GM10266 (cell line): ENCODE results near the gene KLK13.

Source experiments
- DNase-seq: peaks from one replicate; pipeline ENCODE4 v3.0.0; 2012; ENCODE audit errors: extremely low spot score
- CTCF ChIP-seq: IDR thresholded peaks from 2 replicates; pipeline ENCODE4 v1.5.1; 2012; ENCODE audit warnings: mild to moderate bottlenecking, low read depth; ENCODE audit not compliant: control insufficient read depth, insufficient read depth; ENCODE audit errors: missing control alignments

Gene KLK13

DNA sequence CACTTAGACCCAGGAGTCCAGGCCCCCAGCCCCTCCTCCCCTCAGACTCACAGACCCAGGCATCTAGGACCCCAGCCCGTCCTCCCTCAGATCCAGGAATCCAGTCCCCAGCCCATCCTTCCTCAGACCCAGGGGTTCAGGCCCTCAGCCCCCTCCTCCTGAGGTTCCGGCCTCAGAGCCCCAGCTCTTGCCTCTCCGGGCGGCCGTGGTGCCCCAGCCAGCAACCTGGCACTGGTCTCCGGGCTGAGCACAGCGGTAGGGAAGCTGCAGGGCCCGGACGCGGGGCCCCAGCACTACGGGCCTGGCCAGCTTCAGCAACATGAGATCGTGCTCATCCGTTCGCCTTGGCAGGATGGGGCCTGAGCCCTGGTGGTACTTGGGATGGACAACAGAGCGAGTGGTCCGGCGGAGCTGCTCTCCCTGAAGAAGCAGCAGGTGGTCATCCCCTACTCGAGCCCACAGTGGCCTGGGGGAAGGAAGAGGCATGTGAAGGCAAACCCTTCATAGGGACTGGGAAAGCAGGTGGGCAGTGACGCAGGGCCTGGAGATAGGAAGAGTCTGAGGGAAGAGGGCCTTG is 49.1 kb downstream of the KLK13 start:
- DNase-seq: no peak
- TF ChIP-seq CTCF: no peak

DNA sequence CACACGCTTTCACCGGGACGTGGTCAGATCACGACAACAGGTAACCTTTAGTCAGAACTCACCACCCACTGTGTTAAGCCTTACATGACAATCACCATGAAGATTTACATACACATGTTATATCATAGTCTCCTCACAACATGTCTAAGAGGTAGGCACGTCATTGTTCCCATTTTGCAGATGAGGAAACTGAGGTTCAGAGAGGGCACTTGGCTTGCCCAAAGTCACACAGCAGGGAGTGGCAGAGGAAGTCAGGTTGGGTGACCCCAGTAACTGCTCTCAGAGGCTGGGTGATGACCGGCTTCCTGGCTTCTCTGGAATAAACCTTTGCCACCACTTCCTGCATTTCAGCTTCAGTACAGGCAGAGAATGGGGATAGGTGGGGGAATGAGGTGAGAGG is 50.6 kb downstream of the KLK13 start:
- no peak for DNase-seq
- TF ChIP-seq CTCF: no peak

DNA sequence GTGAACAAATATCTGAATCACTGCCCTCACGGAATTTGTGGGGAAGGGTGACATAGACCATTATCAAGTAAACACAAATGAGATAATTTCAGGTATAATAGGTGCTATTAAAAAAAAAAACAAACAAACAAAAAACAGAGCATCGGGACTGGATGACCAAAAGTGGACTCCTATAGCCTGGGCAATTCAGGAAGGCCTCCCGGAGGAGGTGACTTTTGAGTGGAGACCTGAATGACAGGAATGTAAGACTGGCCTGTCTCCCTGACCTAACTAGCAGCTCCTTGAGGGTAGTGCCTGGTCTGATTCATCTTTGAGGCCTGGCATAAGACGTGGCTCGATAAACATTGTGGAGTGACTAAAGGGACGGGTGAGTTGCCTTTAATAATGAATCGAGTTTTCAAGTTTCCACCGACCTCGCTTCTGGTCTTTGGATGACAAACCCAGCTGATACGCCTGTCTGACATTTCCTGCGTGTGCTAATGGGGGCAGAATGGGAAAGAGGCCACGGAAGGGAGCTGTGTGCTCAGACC is 52.2 kb downstream of the KLK13 start:
- DNase-seq: no peak
- no peak for TF ChIP-seq CTCF

DNA sequence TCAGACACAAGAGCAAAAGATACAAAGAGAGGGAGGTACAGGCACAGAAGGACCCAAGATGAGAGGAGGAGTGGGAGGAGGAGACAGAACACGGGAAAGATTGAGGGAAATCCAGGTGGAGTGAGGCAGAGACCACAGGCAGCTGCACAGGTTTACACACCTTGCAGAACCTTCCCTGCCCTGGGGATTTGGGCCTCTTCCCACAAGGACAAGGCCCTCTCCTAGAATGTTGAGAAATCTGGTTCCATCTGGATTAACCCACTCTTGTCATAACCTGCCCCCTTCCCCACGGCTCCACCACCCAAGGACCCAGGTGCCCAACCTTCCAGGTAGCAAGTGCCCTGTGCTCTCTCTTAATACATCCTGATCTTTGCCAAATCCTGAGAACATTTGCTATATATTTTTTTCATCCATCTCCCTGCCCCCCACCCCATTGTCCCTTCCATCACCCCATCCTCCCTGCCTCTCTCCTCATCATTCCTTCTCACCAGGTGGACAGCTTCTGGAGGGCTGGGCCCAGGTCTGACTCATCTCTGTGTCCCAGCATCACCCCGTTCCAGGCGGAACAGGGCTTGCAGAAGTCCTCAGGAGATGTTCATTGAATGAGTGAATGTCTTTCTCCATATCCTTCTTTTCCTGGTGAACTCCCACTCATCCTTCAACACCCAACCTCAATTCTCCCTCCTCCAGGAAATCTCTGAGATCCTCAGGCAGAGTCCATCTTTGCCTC is 54.7 kb downstream of the KLK13 start:
- no peak for DNase-seq
- no peak for TF ChIP-seq CTCF

- no peak for DNase-seq
- TF ChIP-seq CTCF: no peak
Observed at GRCh38 chr19:51009061-51009891, 55.6 kb downstream of the KLK13 start.

DNA sequence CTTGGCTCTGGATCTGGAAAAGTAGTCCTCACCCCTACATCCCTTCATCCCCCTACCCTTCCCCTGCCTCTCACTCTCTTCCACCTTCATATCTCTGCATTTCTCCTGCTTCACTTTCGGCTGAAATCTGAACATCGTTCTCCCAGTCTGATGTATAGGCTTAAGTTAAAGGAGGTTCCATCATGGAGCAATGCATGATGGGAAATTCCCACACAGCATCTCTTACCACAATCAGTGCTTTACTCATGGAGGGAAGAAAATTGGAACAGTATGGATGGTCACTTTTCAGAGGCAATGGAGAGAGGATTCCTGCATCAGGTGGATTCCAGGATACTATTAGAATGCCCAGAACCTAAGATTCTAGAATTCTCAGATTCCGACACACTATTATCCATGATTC is 57.4 kb downstream of the KLK13 start:
- TF ChIP-seq CTCF: no peak
- no peak for DNase-seq

DNA sequence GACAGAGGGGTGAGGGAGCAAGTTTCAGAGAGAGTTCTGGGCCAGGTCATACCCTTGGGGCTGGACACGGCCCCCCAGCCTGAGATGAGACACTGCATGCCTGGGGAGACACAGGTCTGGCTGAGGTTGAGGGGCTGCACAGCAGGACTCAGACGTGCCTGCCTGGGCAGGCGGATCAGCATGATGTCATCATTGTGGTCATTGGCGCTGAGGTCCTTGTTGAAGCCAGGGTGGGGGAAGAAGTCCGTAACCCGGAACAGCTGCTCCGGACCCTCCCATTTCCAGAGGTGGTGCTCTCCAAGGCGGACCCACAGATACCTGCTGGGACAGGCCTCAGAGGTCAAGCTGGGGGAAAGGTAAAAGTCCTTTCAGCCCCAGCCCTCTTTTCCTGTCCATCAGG is 58.5 kb downstream of the KLK13 start:
- TF ChIP-seq CTCF: no peak
- DNase-seq: no peak
